Upper lobe of left lung (tissue), 6 donors: Measurements from ENCODE around the gene HCRT. TPM values are rescaled to one million over a fixed set of nuclear protein-coding genes. Genes with fewer than 3 reads are reported as not detected.
A peak's percentile ranks its signal among the peaks of the same experiment; 100 is the strongest.

ENCODE experiments used
- ATAC-seq, 2 donors: fragments of 200-7000 bp; cut with Tn5 transposase; one replicate each; pipeline ENCODE4 v1.9.1; 2022; ENCODE audit warnings: mild to moderate bottlenecking in 2 of 2, moderate library complexity in 2 of 2; ENCODE audit not compliant: low FRiP score in 2 of 2
- DNase-seq, 2 donors: peaks; one replicate each; pipeline ENCODE4 v3.0.0-alpha.2; 2019 to 2020
- H3K27ac ChIP-seq, 4 donors: fragments of 200-600 bp; sonication (generic); one replicate each; pipeline ENCODE4 v1.5.1; 2016 to 2019
- H3K27me3 ChIP-seq, 4 donors: fragments of 200-600 bp; sonication (generic); one replicate each; pipeline ENCODE4 v1.5.1; 2017 to 2019
- H3K36me3 ChIP-seq, 4 donors: fragments of 200-600 bp; sonication (generic); one replicate each; pipeline ENCODE4 v1.5.1; 2016 to 2019
- H3K4me1 ChIP-seq, 4 donors: fragments of 200-600 bp; sonication (generic); one replicate each; pipeline ENCODE4 v1.5.1; 2018 to 2019
- H3K4me3 ChIP-seq, 4 donors: fragments of 200-600 bp; sonication (generic); one replicate each; pipeline ENCODE4 v1.5.1; 2017 to 2019; ENCODE audit warnings: mild to moderate bottlenecking in 2 of 4, moderate library complexity in 1 of 4
- H3K9me3 ChIP-seq, 4 donors: fragments of 200-600 bp; sonication (generic); one replicate each; pipeline ENCODE4 v1.5.1; 2018 to 2019
- EP300 ChIP-seq, 4 donors: sonication (generic); formaldehyde crosslinking; IDR thresholded peaks; one replicate each; pipeline ENCODE4 v1.5.1; 2017; ENCODE audit warnings: antibody characterized with exemption in 4 of 4, control low read depth in 2 of 4
- POLR2A ChIP-seq, 4 donors: fragments of 450-650 bp; IDR thresholded peaks; one replicate each; pipeline ENCODE4 v1.5.1; 2016 to 2017; ENCODE audit warnings: antibody characterized with exemption in 4 of 4, mild to moderate bottlenecking in 2 of 4
- POLR2AphosphoS5 ChIP-seq, 2 donors: sonication (generic); formaldehyde crosslinking; IDR thresholded peaks; one replicate each; pipeline ENCODE4 v1.5.1; 2017; ENCODE audit warnings: antibody characterized with exemption in 2 of 2
- WGBS, 2 donors: methylation state at CpG; one replicate each; pipeline ENCODE4 v1.1.5; 2017 to 2018; 5-methylcytosine and 5-hydroxymethylcytosine counted together
- total RNA-seq, 6 donors: library from RNA; depleted of rRNA in 4 of 6; stranded (reverse); fragments of >200 nt in 4 of 6; gene quantifications; one replicate each; pipeline versions ENCODE4 v1.1.0 to v1.2.1, GENCODE V29; 2016 to 2021
- TF ChIP-seq, protein P1 (sequence below), 6 experiments: fragments of 450-650 bp in 4 of 6; fragments of 200-600 bp in 2 of 6; sonication (generic) in 2 of 6; IDR thresholded peaks; one replicate each; pipeline ENCODE4 v1.5.1; 2016 to 2019; ENCODE audit warnings: antibody characterized with exemption in 6 of 6
- donor health status: DM: no; HTN: no; CAD: no; lungs with moderate emphysema.
- donor health status: DM: no; HTN: yes; CAD: no; lungs with severe emphysema.

Gene HCRT
- total RNA-seq, 6 donors from 2014 or later, result not detected

GRCh38 chr17:42202696-42203095, 17.4 kb upstream of the HCRT start:
- no peak overlapping the region for H3K4me3 ChIP-seq
- H3K4me1 ChIP-seq, result no peaks in the 10 kb centered on the region
- no peaks in the 10 kb centered on the region for H3K27me3 ChIP-seq
- peaks cover 4 to 84% (median 48%) of the 10 kb centered on the region in 4 donors for H3K36me3 ChIP-seq
- DNase-seq (no peak), ATAC-seq (no peak)
- WGBS, 2 donors, result 96 to 98% methylated on average over 5 of the region's 5 CpGs
- no peak overlapping the region for H3K27ac ChIP-seq
- H3K9me3 ChIP-seq, result no peaks in the 10 kb centered on the region
- TF ChIP-seq EP300 (IDR thresholded peaks at IDR 0.05) (no peak), POLR2AphosphoS5 (IDR thresholded peaks at IDR 0.05) (no peak), POLR2A (IDR thresholded peaks at IDR 0.05) (no peak)

GRCh38 chr17:42202159-42202558, 16.9 kb upstream of the HCRT start:
- no peak for TF ChIP-seq POLR2A (IDR thresholded peaks at IDR 0.05)
- no peak for TF ChIP-seq POLR2AphosphoS5 (IDR thresholded peaks at IDR 0.05)
- TF ChIP-seq, protein P1, sequence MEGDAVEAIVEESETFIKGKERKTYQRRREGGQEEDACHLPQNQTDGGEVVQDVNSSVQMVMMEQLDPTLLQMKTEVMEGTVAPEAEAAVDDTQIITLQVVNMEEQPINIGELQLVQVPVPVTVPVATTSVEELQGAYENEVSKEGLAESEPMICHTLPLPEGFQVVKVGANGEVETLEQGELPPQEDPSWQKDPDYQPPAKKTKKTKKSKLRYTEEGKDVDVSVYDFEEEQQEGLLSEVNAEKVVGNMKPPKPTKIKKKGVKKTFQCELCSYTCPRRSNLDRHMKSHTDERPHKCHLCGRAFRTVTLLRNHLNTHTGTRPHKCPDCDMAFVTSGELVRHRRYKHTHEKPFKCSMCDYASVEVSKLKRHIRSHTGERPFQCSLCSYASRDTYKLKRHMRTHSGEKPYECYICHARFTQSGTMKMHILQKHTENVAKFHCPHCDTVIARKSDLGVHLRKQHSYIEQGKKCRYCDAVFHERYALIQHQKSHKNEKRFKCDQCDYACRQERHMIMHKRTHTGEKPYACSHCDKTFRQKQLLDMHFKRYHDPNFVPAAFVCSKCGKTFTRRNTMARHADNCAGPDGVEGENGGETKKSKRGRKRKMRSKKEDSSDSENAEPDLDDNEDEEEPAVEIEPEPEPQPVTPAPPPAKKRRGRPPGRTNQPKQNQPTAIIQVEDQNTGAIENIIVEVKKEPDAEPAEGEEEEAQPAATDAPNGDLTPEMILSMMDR (IDR thresholded peaks at IDR 0.05), result no peak
- TF ChIP-seq EP300 (IDR thresholded peaks at IDR 0.05), result no peak
- Histone ChIP-seq H3K36me3 (peaks cover 4 to 79% (median 42%) of the 10 kb centered on the region in 4 donors), H3K4me3 (no peak overlapping the region), H3K27ac (no peak overlapping the region), H3K4me1 (no peaks in the 10 kb centered on the region), H3K9me3 (no peaks in the 10 kb centered on the region), H3K27me3 (no peaks in the 10 kb centered on the region)
- ATAC-seq (no peak), DNase-seq (no peak)
- WGBS, 2 donors, result 86 to 95% methylated on average over 1 to 6 of the region's 6 CpGs

GRCh38 chr17:42201458-42201772, 16.2 kb upstream of the HCRT start:
- H3K36me3 ChIP-seq, result peaks cover 1 to 71% (median 38%) of the 10 kb centered on the region in 4 donors
- DNase-seq, result no peak
- 90% methylated on average over 10 of the region's 10 CpGs for WGBS, 2 donors
- H3K4me3 ChIP-seq, result no peak overlapping the region
- TF ChIP-seq POLR2AphosphoS5 (IDR thresholded peaks at IDR 0.05), result no peak
- no peak for TF ChIP-seq POLR2A (IDR thresholded peaks at IDR 0.05)
- TF ChIP-seq EP300 (IDR thresholded peaks at IDR 0.05), result no peak
- TF ChIP-seq, protein P1 (IDR thresholded peaks at IDR 0.05), result no peak
- H3K27me3 ChIP-seq, result no peaks in the 10 kb centered on the region
- H3K4me1 ChIP-seq, result no peaks in the 10 kb centered on the region
- no peak for ATAC-seq
- H3K27ac ChIP-seq, result no peak overlapping the region
- H3K9me3 ChIP-seq, result no peaks in the 10 kb centered on the region

GRCh38 chr17:42200706-42201457, 15.6 kb upstream of the HCRT start:
- Histone ChIP-seq H3K4me3 (no peak overlapping the region), H3K9me3 (no peaks in the 10 kb centered on the region), H3K27me3 (no peaks in the 10 kb centered on the region), H3K4me1 (no peaks in the 10 kb centered on the region), H3K27ac (no peak overlapping the region), H3K36me3 (peaks cover 0 to 66% (median 35%) of the 10 kb centered on the region in 4 donors)
- 73 to 76% methylated on average over 14 of the region's 14 CpGs for WGBS, 2 donors
- DNase-seq (no peak), ATAC-seq (peak in 1 of 2 donors; percentile 43)
- TF ChIP-seq POLR2A (IDR thresholded peaks at IDR 0.05) (no peak), EP300 (IDR thresholded peaks at IDR 0.05) (no peak), POLR2AphosphoS5 (IDR thresholded peaks at IDR 0.05) (no peak)
- TF ChIP-seq, protein P1 (IDR thresholded peaks at IDR 0.05), result no peak

DNA sequence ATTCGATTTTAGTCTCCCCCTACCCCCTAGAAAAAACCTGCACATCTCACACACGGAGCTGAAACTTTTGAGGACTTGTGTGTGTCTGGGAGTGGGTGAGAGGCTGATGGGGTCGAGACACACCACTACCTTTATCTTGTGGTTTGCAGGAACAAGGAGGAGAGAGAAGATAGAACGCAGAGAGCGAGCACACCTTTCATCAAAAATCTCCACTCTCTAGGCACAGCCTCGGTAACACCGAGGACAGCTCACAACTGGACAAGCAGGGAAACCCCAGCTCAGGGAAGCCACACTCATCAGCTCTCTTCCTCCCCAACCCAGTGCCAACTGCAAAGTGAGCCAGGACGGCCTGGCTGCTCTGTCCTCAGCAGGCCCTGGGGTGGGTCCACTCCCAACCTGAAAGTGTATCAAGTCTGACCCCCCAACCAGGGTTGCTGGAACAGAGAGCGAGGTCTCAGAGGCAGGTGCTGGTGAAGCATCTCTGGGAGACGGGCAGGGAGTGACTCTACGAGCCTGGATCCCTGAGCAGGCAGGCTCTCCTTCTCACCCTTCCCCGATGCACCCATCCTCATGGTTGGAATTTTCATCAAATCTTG, 14.3 kb upstream of the HCRT start:
- DNase-seq (no peak), ATAC-seq (no peak)
- no peak for TF ChIP-seq POLR2AphosphoS5 (IDR thresholded peaks at IDR 0.05)
- no peak for TF ChIP-seq POLR2A (IDR thresholded peaks at IDR 0.05)
- no peak for TF ChIP-seq EP300 (IDR thresholded peaks at IDR 0.05)
- TF ChIP-seq, protein P1 (IDR thresholded peaks at IDR 0.05), result no peak
- peak overlapping the region in 1 of 4 donors; percentile 12 for H3K27ac ChIP-seq
- H3K9me3 ChIP-seq, result no peaks in the 10 kb centered on the region
- H3K4me1 ChIP-seq, result peaks cover 4 to 5% (median 5%) of the 10 kb centered on the region in 4 donors
- peaks cover 0 to 52% (median 30%) of the 10 kb centered on the region in 4 donors for H3K36me3 ChIP-seq
- WGBS, 2 donors, result 84 to 88% methylated on average over 12 of the region's 12 CpGs
- no peaks in the 10 kb centered on the region for H3K27me3 ChIP-seq
- H3K4me3 ChIP-seq, result no peak overlapping the region
